Measurements from ENCODE around the gene DHRS11.

GRCh38 chr17:36641877-36642845 is 50.5 kb downstream of the DHRS11 start:
- no peak for TF ChIP-seq CTCF (IDR thresholded peaks at IDR 0.05)
- TF ChIP-seq POLR2A (IDR thresholded peaks at IDR 0.05), result no peak
